Endothelial cell of umbilical vein (primary cell): ENCODE measurements around the gene TAF4B. TPM values are rescaled to one million over a fixed set of nuclear protein-coding genes. Genes with fewer than 3 reads are reported as not detected.

ENCODE experiments used
- BruUV-seq: library from RNA; stranded (reverse); fragments of 400-500 nt; replicated peaks from 2 replicates; lab custom pipeline; 2021; lab: Mats Ljungman, UMichigan
- CTCF ChIA-PET: fragments of 300-600, 350-600 bp; sonication (Branson Sonifier 250); formaldehyde crosslinking; loops from one replicate; lab custom pipeline; 2021; ENCODE audit warnings: antibody characterized with exemption, inconsistent platforms; lab: Charles Lee
- POLR2A ChIA-PET: fragments of 300-600, 350-600 bp; sonication (Branson Sonifier 250); formaldehyde crosslinking; loops from one replicate; lab custom pipeline; 2021; ENCODE audit warnings: antibody characterized with exemption, inconsistent platforms; lab: Charles Lee
- DNase-seq: peaks from one replicate; pipeline ENCODE4 v3.0.0-alpha.2; 2011; ENCODE audit warnings: low read depth, low spot score
- FAIRE-seq: peaks from 2 replicates; lab custom pipeline; 2011; peaks lifted over from hg19 to GRCh38; lab: Jason Lieb, UNC
- H2AFZ ChIP-seq: 2 replicates; pipeline ENCODE4 v1.6.0; 2012; ENCODE audit warnings: low read depth, low read length, control low read depth, inconsistent platforms
- H3K27ac ChIP-seq: 2 replicates; pipeline ENCODE4 v1.5.1; 2011; ENCODE audit warnings: low read depth, mild to moderate bottlenecking, control low read depth, low read length, moderate library complexity; ENCODE audit not compliant: insufficient read depth
- H3K27me3 ChIP-seq, 2 experiments: 2 replicates each; pipeline versions ENCODE4 v1.6.0 to v1.6.1; 2011; ENCODE audit warnings: low read length in 2 of 2, mixed read lengths in 1 of 2; ENCODE audit not compliant: control insufficient read depth in 2 of 2, insufficient read depth in 2 of 2
- H3K36me3 ChIP-seq, 2 experiments: 2 replicates in 1 of 2; 3 replicates in 1 of 2; pipeline ENCODE4 v1.5.1; 2011; ENCODE audit warnings: low read length in 2 of 2, mild to moderate bottlenecking in 1 of 2, moderate library complexity in 1 of 2; ENCODE audit not compliant: control insufficient read depth in 2 of 2, insufficient read depth in 2 of 2; ENCODE audit errors: extremely low read depth in 1 of 2
- H3K4me1 ChIP-seq: 3 replicates; pipeline ENCODE4 v1.5.1; 2011; ENCODE audit warnings: mild to moderate bottlenecking, low read length; ENCODE audit not compliant: control insufficient read depth, insufficient read depth; ENCODE audit errors: extremely low read depth
- H3K4me2 ChIP-seq: 2 replicates; pipeline ENCODE4 v1.6.1; 2011; ENCODE audit warnings: low read length, control low read depth, mixed read lengths; ENCODE audit not compliant: insufficient read depth
- H3K4me3 ChIP-seq, 3 experiments: fragments of 200-600 bp in 1 of 3; sonication (generic), shearing (Covaris generic) in 1 of 3; replicated peaks in 1 of 3; 2 replicates each; pipeline ENCODE4 v1.5.1; 2011 to 2016; ENCODE audit warnings: control low read depth in 3 of 3, low read length in 3 of 3, mild to moderate bottlenecking in 2 of 3, inconsistent platforms in 1 of 3, low read depth in 1 of 3, moderate library complexity in 1 of 3; ENCODE audit not compliant: insufficient read depth in 1 of 3
- H3K79me2 ChIP-seq: 2 replicates; pipeline ENCODE4 v1.6.0; 2012; ENCODE audit warnings: low read length, inconsistent platforms; ENCODE audit not compliant: control insufficient read depth, insufficient read depth
- H3K9ac ChIP-seq: replicated peaks from 2 replicates; pipeline ENCODE3; 2011; ENCODE audit warnings: low read length, control low read depth; ENCODE audit not compliant: insufficient read depth; ENCODE audit errors: extremely low read depth
- H3K9me1 ChIP-seq: replicated peaks from 3 replicates; pipeline ENCODE4 v1.6.0; 2011; ENCODE audit warnings: mild to moderate bottlenecking, low read length; ENCODE audit not compliant: control insufficient read depth, insufficient read depth; ENCODE audit errors: extremely low read depth
- H3K9me3 ChIP-seq: replicated peaks from 2 replicates; pipeline ENCODE4 v1.5.1; 2012; ENCODE audit warnings: low read length, inconsistent platforms; ENCODE audit not compliant: control insufficient read depth, insufficient read depth
- H4K20me1 ChIP-seq: replicated peaks from 2 replicates; pipeline ENCODE3; 2011; ENCODE audit warnings: mild to moderate bottlenecking, low read length; ENCODE audit not compliant: control insufficient read depth, insufficient read depth; ENCODE audit errors: extremely low read depth
- EZH2 ChIP-seq: IDR thresholded peaks from 2 replicates; pipeline ENCODE4 v1.6.1; 2012; ENCODE audit warnings: borderline replicate concordance, low read depth, mild to moderate bottlenecking, moderate library complexity, low read length, inconsistent platforms; ENCODE audit not compliant: severe bottlenecking
- FOS ChIP-seq: IDR thresholded peaks from 2 replicates; pipeline ENCODE4 v1.6.1; 2011; ENCODE audit warnings: mild to moderate bottlenecking, low read length, moderate library complexity, borderline replicate concordance; ENCODE audit not compliant: insufficient read depth
- GATA2 ChIP-seq: IDR thresholded peaks from 2 replicates; pipeline ENCODE4 v1.7.0; 2011; ENCODE audit warnings: low read depth, mild to moderate bottlenecking, moderate library complexity, mixed read lengths, low read length; ENCODE audit not compliant: insufficient read length, insufficient read depth
- JUN ChIP-seq: IDR thresholded peaks from 2 replicates; pipeline ENCODE4 v1.6.1; 2011; ENCODE audit warnings: borderline replicate concordance, low read depth; ENCODE audit not compliant: insufficient read length, insufficient read depth
- MYC ChIP-seq: IDR thresholded peaks from one replicate; pipeline ENCODE4 v1.6.1; 2011; ENCODE audit warnings: mild to moderate bottlenecking, low read depth, low read length
- POLR2A ChIP-seq: IDR thresholded peaks from 2 replicates; pipeline ENCODE4 v1.6.1; 2012; ENCODE audit warnings: low read depth, mild to moderate bottlenecking, control low read depth, low read length
- POLR2AphosphoS5 ChIP-seq: IDR thresholded peaks from 2 replicates; pipeline ENCODE4 v1.6.1; 2012; ENCODE audit warnings: low read depth, mild to moderate bottlenecking, control low read depth, low read length, moderate library complexity; ENCODE audit not compliant: insufficient read depth
- dilution Hi-C: fragments of 300-500 bp; cut with MboI; formaldehyde crosslinking; loops from one replicate; pipeline ENCODE4 v1.15.0; 2019; ENCODE audit warnings: low sequenced_read_pairs; ENCODE audit not compliant: extremely low pct_ligation_motif_present
- intact Hi-C: fragments of 100-400 bp; cut with micrococcal nuclease; formaldehyde crosslinking; loops from one replicate; pipeline ENCODE4 v1.10.0; 2022
- polyA plus RNA-seq, 4 experiments: library from polyadenylated mRNA; depleted of rRNA in 3 of 4; stranded (reverse) in 3 of 4; unstranded in 1 of 4; fragments of >200 nt; gene quantifications; 2 replicates each; pipeline versions ENCODE4 v1.2.1 to v1.2.3, GENCODE V29; 2011 to 2012; ENCODE audit warnings: missing spikeins in 1 of 4
- total RNA-seq: library from RNA; stranded (reverse); gene quantifications from 2 replicates; pipeline ENCODE4 v1.2.3, GENCODE V29; 2021
- TF ChIP-seq, protein P1 (sequence below), 2 donors: IDR thresholded peaks; 1 replicate in 1 of 2; 2 replicates in 1 of 2; pipeline ENCODE4 v1.5.1; 2011; ENCODE audit warnings: low read length in 2 of 2, mild to moderate bottlenecking in 2 of 2, moderate library complexity in 2 of 2, control low read depth in 1 of 2, inconsistent platforms in 1 of 2, low read depth in 1 of 2; ENCODE audit not compliant: insufficient read depth in 1 of 2; ENCODE audit errors: extremely low read depth in 1 of 2
- TF ChIP-seq, protein P2 (sequence below): IDR thresholded peaks from 2 replicates; pipeline ENCODE4 v1.6.1; 2011; ENCODE audit not compliant: insufficient read depth, insufficient read length

The TAF4B gene
- total and polyA plus RNA-seq, 2 donors (not counting 3 experiments of a cell fraction or from before 2014, with no cell fraction given) = 0.47 to 2.0 TPM

DNA sequence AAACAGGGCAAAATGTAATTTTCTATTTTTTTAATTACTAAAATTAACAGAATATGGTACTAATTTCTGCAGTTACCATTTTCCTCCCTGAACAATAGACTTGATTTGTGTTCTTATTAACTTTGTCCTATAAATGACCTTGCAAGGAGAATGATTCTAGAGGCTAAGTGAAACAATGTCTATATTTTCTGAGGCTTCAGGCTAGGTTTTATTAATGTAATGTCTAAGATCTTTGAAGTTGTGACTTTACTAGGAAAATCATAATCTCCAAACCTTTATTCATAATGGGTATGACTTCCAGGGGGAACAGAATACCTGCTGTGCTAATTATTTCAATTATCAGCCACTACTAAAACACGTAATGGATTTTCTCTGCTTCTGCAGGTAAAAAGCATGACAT is 94.4 kb downstream of the TAF4B start:
- BruUV-seq = no TSS peak

More for the DNA sequence above, 94.4 kb downstream of the TAF4B start:
- TF ChIP-seq MYC = no peak
- TF ChIP-seq, protein P1, sequence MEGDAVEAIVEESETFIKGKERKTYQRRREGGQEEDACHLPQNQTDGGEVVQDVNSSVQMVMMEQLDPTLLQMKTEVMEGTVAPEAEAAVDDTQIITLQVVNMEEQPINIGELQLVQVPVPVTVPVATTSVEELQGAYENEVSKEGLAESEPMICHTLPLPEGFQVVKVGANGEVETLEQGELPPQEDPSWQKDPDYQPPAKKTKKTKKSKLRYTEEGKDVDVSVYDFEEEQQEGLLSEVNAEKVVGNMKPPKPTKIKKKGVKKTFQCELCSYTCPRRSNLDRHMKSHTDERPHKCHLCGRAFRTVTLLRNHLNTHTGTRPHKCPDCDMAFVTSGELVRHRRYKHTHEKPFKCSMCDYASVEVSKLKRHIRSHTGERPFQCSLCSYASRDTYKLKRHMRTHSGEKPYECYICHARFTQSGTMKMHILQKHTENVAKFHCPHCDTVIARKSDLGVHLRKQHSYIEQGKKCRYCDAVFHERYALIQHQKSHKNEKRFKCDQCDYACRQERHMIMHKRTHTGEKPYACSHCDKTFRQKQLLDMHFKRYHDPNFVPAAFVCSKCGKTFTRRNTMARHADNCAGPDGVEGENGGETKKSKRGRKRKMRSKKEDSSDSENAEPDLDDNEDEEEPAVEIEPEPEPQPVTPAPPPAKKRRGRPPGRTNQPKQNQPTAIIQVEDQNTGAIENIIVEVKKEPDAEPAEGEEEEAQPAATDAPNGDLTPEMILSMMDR (IDR thresholded peaks at IDR 0.05; ENCODE audit: extremely low read depth in 1 of 2, insufficient read depth in 1 of 2, low read depth in 1 of 2, low read length in 2 of 2) = no peak
- no peak for TF ChIP-seq GATA2
- TF ChIP-seq FOS = no peak
- TF ChIP-seq, protein P2, sequence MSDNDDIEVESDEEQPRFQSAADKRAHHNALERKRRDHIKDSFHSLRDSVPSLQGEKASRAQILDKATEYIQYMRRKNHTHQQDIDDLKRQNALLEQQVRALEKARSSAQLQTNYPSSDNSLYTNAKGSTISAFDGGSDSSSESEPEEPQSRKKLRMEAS = no peak
- TF ChIP-seq JUN = no peak
- no peak for TF ChIP-seq EZH2
- no peak for TF ChIP-seq POLR2AphosphoS5
- no peak for TF ChIP-seq POLR2A
- Histone ChIP-seq H3K9ac (no peak overlapping the region), H3K4me3 (no peak overlapping the region), H3K27ac (no peak overlapping the region), H3K79me2 (no peaks in the 10 kb centered on the region), H4K20me1 (no peaks in the 10 kb centered on the region), H2AFZ (no peak overlapping the region), H3K36me3 (no peaks in the 10 kb centered on the region), H3K9me3 (no peaks in the 10 kb centered on the region), H3K27me3 (no peaks in the 10 kb centered on the region), H3K4me2 (no peak overlapping the region), H3K4me1 (no peaks in the 10 kb centered on the region), H3K9me1 (no peaks in the 10 kb centered on the region)
- FAIRE-seq (no peak), DNase-seq (no peak)
- intact Hi-C loops (no loop called here), dilution Hi-C loops (no loop called here)
- POLR2A ChIA-PET = no interaction called here
- CTCF ChIA-PET = no interaction called here
